ENCODE data around the gene CCM2L.

Gene CCM2L

DNA sequence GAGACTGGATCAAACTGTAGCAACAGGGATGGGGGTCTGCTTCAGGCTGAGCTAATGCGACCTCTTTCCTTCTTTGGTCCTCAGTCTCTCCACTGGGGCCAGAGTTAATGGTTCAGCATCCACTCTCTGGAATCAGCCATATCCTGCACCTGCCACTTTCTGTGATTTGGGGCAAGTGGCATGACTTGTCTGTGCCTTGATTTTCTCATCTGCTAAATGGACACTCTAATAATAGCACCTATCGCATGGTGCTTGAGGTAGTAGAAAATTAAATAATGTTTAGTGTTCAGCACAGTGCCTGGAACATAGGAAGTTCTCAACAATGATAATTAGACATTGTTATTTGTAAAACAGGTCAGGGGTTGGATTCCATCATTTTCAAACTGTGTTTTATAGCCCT, 35.9 kb upstream of the CCM2L start:
- no peak overlapping the region for H3K18ac ChIP-seq (ENCODE audit: low read length)
- H3K4me2 ChIP-seq (ENCODE audit: low read length): no peak overlapping the region
- no peak overlapping the region for H3K4ac ChIP-seq (ENCODE audit: low read depth, low read length)
- no peak overlapping the region for H4K12ac ChIP-seq (ENCODE audit: low read depth, low read length)
- peaks cover 2% of the 10 kb centered on the region for H3K9me3 ChIP-seq (ENCODE audit: insufficient read depth, low read depth, low read length)
- H3K79me1 ChIP-seq (ENCODE audit: low read length): peaks cover 7% of the 10 kb centered on the region
- H4K8ac ChIP-seq (ENCODE audit: low read depth, low read length): no peak overlapping the region
- no peak for DNase-seq
- H3K23ac ChIP-seq (ENCODE audit: low read length): no peak overlapping the region
- H2BK5ac ChIP-seq (ENCODE audit: low read depth, low read length, poor library complexity): no peak overlapping the region
- WGBS (ENCODE audit: extremely low coverage, insufficient coverage, insufficient read length): no CpG with 5 or more reads among the region's 2 CpGs
- no peak overlapping the region for H2AFZ ChIP-seq (ENCODE audit: insufficient read depth, low read length, poor library complexity)
- H3K9ac ChIP-seq (ENCODE audit: low read length): no peak overlapping the region
- H3K4me3 ChIP-seq (ENCODE audit: low read depth, low read length): no peak overlapping the region
- no peak overlapping the region for H4K91ac ChIP-seq (ENCODE audit: low read depth, low read length)
- no peak overlapping the region for H3K27ac ChIP-seq (ENCODE audit: low read depth, low read length)
- H2BK120ac ChIP-seq (ENCODE audit: insufficient read depth, low read length, poor library complexity): no peak overlapping the region
- no peaks in the 10 kb centered on the region for H3K36me3 ChIP-seq (ENCODE audit: control insufficient read depth in 1 of 2, insufficient read depth in 2 of 2, low read length in 2 of 2)
- H3K27me3 ChIP-seq (ENCODE audit: insufficient read depth, low read length): no peaks in the 10 kb centered on the region
- H3K4me1 ChIP-seq (ENCODE audit: control insufficient read depth in 1 of 2, insufficient read depth in 2 of 2, low read length in 2 of 2): peaks cover 17 to 18% of the 10 kb centered on the region in 2 experiments
- peaks cover 1% of the 10 kb centered on the region for H3K79me2 ChIP-seq (ENCODE audit: control insufficient read depth, insufficient read depth, low read length, poor library complexity)
- H2AK5ac ChIP-seq (ENCODE audit: low read length): no peak overlapping the region
- no peak overlapping the region for H3K14ac ChIP-seq (ENCODE audit: low read length)
- no peak overlapping the region for H2BK12ac ChIP-seq (ENCODE audit: low read length)

DNA sequence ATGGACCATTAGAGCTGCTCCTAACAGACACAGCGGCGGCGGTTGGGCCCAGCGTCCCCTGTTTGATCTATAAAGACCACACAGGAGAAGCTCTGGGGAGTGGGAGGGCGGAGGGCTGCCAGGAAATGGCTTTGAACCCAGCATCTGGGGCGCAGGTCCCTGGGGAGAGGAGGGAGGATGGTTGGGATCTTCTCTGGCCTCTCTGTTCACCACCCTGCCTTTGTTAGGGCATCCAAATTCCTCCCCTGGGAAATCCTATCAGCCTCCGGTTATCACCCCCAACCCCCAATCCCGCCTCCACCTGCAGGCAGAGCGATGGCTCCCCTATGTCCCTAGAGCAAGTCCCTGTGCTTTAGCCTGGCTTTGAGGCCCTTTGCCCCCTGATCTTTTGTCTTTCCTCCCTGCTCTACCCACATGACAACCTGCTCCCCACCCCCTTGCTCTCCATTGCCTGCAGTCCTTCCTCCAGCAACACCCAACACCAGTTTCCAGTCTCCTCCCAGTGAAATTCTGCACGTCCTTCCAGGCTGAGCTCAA, 35.2 kb upstream of the CCM2L start:
- no peak overlapping the region for H3K4ac ChIP-seq (ENCODE audit: low read depth, low read length)
- no peak overlapping the region for H4K12ac ChIP-seq (ENCODE audit: low read depth, low read length)
- peaks cover 1% of the 10 kb centered on the region for H3K79me2 ChIP-seq (ENCODE audit: control insufficient read depth, insufficient read depth, low read length, poor library complexity)
- H3K4me2 ChIP-seq (ENCODE audit: low read length): no peak overlapping the region
- no peak overlapping the region for H3K14ac ChIP-seq (ENCODE audit: low read length)
- H2AK5ac ChIP-seq (ENCODE audit: low read length): no peak overlapping the region
- H3K9ac ChIP-seq (ENCODE audit: low read length): no peak overlapping the region
- no peak overlapping the region for H4K91ac ChIP-seq (ENCODE audit: low read depth, low read length)
- H2AFZ ChIP-seq (ENCODE audit: insufficient read depth, low read length, poor library complexity): no peak overlapping the region
- no peak overlapping the region for H2BK120ac ChIP-seq (ENCODE audit: insufficient read depth, low read length, poor library complexity)
- H2BK5ac ChIP-seq (ENCODE audit: low read depth, low read length, poor library complexity): no peak overlapping the region
- WGBS (ENCODE audit: extremely low coverage, insufficient coverage, insufficient read length): no CpG with 5 or more reads among the region's 10 CpGs
- H3K9me3 ChIP-seq (ENCODE audit: insufficient read depth, low read depth, low read length): peaks cover 2% of the 10 kb centered on the region
- H3K36me3 ChIP-seq (ENCODE audit: control insufficient read depth in 1 of 2, insufficient read depth in 2 of 2, low read length in 2 of 2): no peaks in the 10 kb centered on the region
- no peak overlapping the region for H3K23ac ChIP-seq (ENCODE audit: low read length)
- DNase-seq: no peak
- peaks cover 20% of the 10 kb centered on the region in 2 experiments for H3K4me1 ChIP-seq (ENCODE audit: control insufficient read depth in 1 of 2, insufficient read depth in 2 of 2, low read length in 2 of 2)
- peaks cover 7% of the 10 kb centered on the region for H3K79me1 ChIP-seq (ENCODE audit: low read length)
- no peak overlapping the region for H2BK12ac ChIP-seq (ENCODE audit: low read length)
- H4K8ac ChIP-seq (ENCODE audit: low read depth, low read length): no peak overlapping the region
- H3K18ac ChIP-seq (ENCODE audit: low read length): no peak overlapping the region
- H3K27me3 ChIP-seq (ENCODE audit: insufficient read depth, low read length): no peaks in the 10 kb centered on the region
- H3K27ac ChIP-seq (ENCODE audit: low read depth, low read length): no peak overlapping the region
- peak overlapping the region; percentile 14 for H3K4me3 ChIP-seq (ENCODE audit: low read depth, low read length)

DNA sequence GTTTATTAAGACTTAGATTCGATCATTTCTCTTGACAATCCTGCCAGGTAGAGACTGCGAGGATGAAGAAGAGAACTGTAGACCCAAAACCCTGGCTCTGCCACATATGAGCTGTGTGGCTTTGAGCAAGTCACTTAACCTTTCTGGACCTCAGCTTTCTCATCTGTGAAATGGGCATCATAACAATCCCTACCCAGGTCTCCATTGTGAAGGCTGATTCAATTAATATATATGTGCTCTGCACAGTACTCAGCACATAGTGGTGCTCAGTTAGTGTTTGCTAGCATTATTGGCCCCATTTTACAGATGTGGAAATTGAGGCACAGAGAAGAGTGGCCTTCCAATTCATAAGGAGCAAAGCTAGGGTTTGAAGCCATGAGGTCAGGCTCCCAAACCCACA, 34.4 kb upstream of the CCM2L start:
- Histone ChIP-seq H2BK5ac (ENCODE audit: low read depth, low read length, poor library complexity) (no peak overlapping the region), H3K36me3 (ENCODE audit: control insufficient read depth in 1 of 2, insufficient read depth in 2 of 2, low read length in 2 of 2) (no peaks in the 10 kb centered on the region), H3K9me3 (ENCODE audit: insufficient read depth, low read depth, low read length) (peaks cover 2% of the 10 kb centered on the region), H3K9ac (ENCODE audit: low read length) (no peak overlapping the region), H3K4me3 (ENCODE audit: low read depth, low read length) (no peak overlapping the region), H3K4ac (ENCODE audit: low read depth, low read length) (no peak overlapping the region), H2BK120ac (ENCODE audit: insufficient read depth, low read length, poor library complexity) (no peak overlapping the region), H4K12ac (ENCODE audit: low read depth, low read length) (no peak overlapping the region), H3K27ac (ENCODE audit: low read depth, low read length) (no peak overlapping the region), H4K91ac (ENCODE audit: low read depth, low read length) (no peak overlapping the region), H3K23ac (ENCODE audit: low read length) (no peak overlapping the region), H2AK5ac (ENCODE audit: low read length) (no peak overlapping the region), H3K79me1 (ENCODE audit: low read length) (peaks cover 7% of the 10 kb centered on the region), H3K79me2 (ENCODE audit: control insufficient read depth, insufficient read depth, low read length, poor library complexity) (peaks cover 1% of the 10 kb centered on the region), H4K8ac (ENCODE audit: low read depth, low read length) (no peak overlapping the region), H2AFZ (ENCODE audit: insufficient read depth, low read length, poor library complexity) (no peak overlapping the region), H3K4me2 (ENCODE audit: low read length) (no peak overlapping the region), H3K4me1 (ENCODE audit: control insufficient read depth in 1 of 2, insufficient read depth in 2 of 2, low read length in 2 of 2) (peaks cover 20 to 24% of the 10 kb centered on the region in 2 experiments), H3K14ac (ENCODE audit: low read length) (no peak overlapping the region), H2BK12ac (ENCODE audit: low read length) (no peak overlapping the region), H3K27me3 (ENCODE audit: insufficient read depth, low read length) (no peaks in the 10 kb centered on the region), H3K18ac (ENCODE audit: low read length) (no peak overlapping the region)
- WGBS (ENCODE audit: extremely low coverage, insufficient coverage, insufficient read length): no CpG with 5 or more reads among the region's 2 CpGs
- DNase-seq: no peak

DNA sequence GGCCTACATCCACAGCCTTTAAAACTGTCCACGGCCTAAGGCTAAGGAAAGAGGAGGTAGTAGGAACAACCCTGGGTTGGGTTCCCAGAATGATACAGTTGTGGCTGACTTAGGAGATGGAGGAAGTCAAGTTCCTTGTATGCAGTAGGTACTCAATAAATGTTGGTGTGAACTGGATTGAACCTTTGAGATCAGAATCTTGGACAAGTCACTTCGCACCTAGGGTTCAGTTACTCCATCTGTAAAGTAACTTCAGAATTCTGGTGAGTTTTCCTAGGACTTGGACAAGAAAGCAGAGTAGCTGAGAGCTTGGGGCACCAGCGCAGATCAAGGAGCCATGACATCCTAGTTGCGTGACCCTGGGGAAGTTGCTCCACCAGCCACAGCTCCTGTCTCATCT, 33.2 kb upstream of the CCM2L start:
- Histone ChIP-seq H3K23ac (ENCODE audit: low read length) (no peak overlapping the region), H3K4ac (ENCODE audit: low read depth, low read length) (no peak overlapping the region), H3K9ac (ENCODE audit: low read length) (no peak overlapping the region), H4K8ac (ENCODE audit: low read depth, low read length) (no peak overlapping the region), H2BK5ac (ENCODE audit: low read depth, low read length, poor library complexity) (no peak overlapping the region), H2AFZ (ENCODE audit: insufficient read depth, low read length, poor library complexity) (no peak overlapping the region), H3K36me3 (ENCODE audit: control insufficient read depth in 1 of 2, insufficient read depth in 2 of 2, low read length in 2 of 2) (no peaks in the 10 kb centered on the region), H3K14ac (ENCODE audit: low read length) (no peak overlapping the region), H3K79me1 (ENCODE audit: low read length) (peaks cover 7% of the 10 kb centered on the region), H2AK5ac (ENCODE audit: low read length) (no peak overlapping the region), H3K27me3 (ENCODE audit: insufficient read depth, low read length) (no peaks in the 10 kb centered on the region), H3K18ac (ENCODE audit: low read length) (no peak overlapping the region), H3K4me1 (ENCODE audit: control insufficient read depth in 1 of 2, insufficient read depth in 2 of 2, low read length in 2 of 2) (peaks cover 18 to 22% of the 10 kb centered on the region in 2 experiments), H4K91ac (ENCODE audit: low read depth, low read length) (no peak overlapping the region), H2BK120ac (ENCODE audit: insufficient read depth, low read length, poor library complexity) (no peak overlapping the region), H3K27ac (ENCODE audit: low read depth, low read length) (no peak overlapping the region), H3K79me2 (ENCODE audit: control insufficient read depth, insufficient read depth, low read length, poor library complexity) (peaks cover 1% of the 10 kb centered on the region), H4K12ac (ENCODE audit: low read depth, low read length) (no peak overlapping the region), H3K4me2 (ENCODE audit: low read length) (no peak overlapping the region), H3K9me3 (ENCODE audit: insufficient read depth, low read depth, low read length) (peaks cover 2% of the 10 kb centered on the region), H3K4me3 (ENCODE audit: low read depth, low read length) (no peak overlapping the region), H2BK12ac (ENCODE audit: low read length) (no peak overlapping the region)
- no peak for DNase-seq
- no CpG with 5 or more reads among the region's 4 CpGs for WGBS (ENCODE audit: extremely low coverage, insufficient coverage, insufficient read length)
